Stimulated activated naive CD8-positive, alpha-beta T cell treated with anti-CD3 and anti-CD28 coated beads, Interleukin-15, Interleukin-2, amounts not matched to agents 100 U/mL and 50 U/mL, for 24 hours (primary cell): ENCODE data around the gene TYRO3.

Experiments
- ATAC-seq: fragments of 150-1000 bp; cut with Tn5 transposase; one replicate; pipeline ENCODE4 v1.10.0; 2021
- DNase-seq: peaks from one replicate; pipeline ENCODE4 v3.0.0; 2021

TYRO3 gene

DNA sequence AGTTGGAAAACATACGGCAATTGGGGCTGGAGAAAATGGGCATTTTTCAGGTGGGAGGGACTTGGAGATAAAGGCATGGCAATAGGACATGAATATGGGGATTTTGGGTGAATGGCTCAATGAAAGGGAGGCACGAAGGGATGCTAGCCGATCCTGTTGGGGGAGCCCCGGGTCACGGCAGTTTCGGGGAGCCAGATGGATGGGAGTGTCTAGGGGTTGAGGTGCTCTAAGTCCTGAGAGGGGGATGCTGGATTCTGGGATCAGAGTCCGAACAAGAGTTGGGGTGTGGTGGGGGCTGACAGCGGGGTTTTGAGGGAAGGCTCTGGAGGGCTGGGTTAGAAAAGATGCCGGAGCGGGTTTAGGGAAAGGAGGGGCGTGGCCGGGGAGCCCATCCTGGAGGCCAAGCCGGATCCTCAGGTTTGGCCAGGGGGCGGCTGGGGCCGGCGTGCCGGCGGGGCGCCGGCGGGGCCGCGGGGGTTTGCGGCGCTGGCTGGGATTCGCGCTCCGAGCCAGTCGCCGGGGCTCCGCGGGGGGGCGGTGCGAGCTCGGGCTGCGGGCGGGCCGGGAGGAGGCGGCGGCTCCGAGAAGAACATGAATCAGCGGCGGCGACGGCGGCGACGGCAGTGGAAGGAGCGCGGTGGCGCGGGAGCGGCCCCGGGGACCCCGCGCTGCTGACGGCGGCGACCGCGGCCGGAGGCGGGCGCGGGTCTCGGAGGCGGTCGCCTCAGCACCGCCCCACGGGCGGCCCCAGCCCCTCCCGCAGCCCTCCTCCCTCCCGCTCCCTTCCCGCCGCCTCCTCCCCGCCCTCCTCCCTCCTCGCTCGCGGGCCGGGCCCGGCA, at the start of gene TYRO3:
Gene TYRO3, plus strand, starts transcription at position 813 of the 839 bp plus-strand sequence. CDS start 46 bp downstream, outside the sequence.
- peak; percentile 77 for DNase-seq
- peak; percentile 50 for ATAC-seq

DNA sequence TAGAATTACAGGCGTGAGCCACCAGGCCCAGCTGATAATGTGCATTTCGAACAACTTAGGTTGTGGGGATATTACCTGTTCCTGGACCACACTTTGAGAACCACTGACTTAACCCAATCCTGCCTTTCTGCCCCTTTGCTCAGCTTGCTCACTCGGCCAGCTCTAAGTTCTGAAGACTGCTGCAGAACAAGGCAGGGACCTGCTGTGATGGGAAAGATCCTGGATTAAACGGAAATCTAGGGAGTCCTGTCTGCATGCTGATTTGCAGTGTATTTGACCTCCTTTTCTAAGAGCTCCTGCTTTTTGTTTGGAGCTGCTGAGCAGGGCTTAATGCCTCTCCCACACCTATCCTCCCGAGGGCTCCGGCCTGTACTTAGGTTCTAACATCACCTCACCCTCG, 48.3 kb upstream of the TYRO3 start:
- ATAC-seq (no peak), DNase-seq (no peak)

DNA sequence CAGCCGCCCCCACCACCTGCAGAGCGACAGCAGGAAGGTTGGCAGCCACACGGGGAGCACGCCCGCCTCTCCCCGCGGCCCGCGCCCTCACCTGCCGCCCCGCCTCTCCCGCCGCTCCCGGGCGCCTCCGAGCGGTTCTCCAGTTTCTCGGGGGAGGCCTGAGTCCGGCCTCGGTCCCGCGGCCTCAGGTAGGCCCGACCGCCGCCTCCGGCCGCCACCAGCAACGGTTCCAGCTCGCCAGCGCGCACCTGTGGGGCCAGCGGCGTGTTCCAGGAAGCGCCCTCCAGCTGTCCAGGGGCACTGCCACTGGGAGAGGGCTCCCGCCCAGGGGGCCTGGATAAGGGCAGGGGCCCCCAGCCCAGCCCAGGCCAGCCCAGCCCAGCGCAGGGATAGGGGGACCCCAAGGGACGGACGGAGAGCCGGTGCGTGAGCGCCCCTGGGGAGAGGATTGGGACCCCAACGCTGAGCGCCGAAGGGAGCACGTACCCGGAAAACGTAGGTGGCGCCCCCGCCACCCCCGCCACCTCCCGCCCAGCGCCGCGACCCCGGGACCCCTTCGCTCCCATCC, 47.6 kb upstream of the TYRO3 start:
- DNase-seq: no peak
- no peak for ATAC-seq

DNA sequence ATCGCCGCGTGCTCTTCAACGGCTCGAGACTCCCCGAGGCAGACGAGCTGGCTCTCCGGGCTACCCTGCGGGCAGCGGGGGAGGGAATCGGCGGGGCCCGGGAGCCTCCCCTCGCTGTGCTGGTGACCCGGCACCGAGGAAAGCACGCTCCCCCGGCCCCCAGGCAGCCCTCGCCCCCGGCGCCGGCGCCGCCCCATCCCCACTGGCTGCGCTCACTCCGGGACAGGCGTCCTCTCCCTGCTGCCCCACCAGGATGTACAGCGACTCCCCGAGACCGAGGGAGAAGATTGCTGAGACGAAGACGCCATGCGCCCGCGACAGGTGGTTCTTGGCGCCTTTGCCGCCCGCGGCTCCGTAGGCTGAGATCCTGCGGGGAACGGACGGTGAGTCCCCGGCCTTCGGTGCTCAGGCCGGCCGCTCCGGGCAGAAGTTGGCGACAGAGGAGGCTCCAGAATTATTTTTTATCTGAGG, 47.1 kb upstream of the TYRO3 start:
- DNase-seq (no peak), ATAC-seq (no peak)

DNA sequence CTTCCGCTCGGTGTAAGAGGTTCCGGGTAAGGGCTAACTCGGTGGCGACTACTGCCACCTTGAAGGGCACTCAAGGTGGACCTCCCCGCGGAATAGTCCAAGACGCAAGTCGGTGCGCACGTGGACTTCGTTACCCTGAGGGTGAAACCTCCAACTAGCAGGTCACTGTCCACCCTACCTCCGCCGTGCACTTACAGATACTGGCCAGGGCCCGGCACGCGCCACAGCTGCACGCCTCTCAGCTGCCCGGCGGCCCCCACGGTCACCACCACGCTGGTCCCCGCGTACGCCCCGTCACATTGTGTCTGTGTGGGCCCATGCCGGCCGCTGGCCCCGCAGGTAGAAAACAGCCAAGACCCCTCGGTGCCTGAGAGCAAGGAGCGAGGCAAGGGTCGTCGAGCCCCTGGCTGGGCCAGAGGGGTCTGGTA, 46.5 kb upstream of the TYRO3 start:
- no peak for ATAC-seq
- no peak for DNase-seq

DNA sequence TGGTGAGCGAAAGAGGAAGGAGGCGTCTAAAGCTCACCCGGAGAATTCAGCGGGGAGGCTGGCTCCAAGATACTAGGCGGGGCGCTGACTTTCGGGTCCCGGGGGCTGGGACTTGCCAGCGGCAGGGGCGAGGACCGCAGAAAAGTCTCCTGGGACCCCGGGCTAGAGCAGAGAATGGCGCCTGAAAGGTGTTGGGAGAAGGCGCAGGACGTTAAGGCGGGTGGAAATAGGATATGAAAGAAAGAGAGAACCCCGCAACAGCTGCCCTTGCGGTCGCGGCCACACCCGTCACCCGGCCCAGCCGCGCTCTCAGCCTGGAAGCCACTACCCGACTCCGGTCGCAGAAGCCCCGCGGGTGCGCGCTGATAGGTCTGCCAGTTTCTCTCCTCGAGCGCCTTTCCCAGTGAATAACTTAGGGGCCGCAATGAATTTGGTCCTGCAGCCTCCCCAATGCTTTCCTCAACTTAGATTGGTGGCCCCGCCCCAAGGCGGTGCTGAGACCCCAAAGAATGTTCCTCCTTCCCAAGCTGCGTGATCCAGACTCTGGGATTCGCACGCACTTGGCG, 46.0 kb upstream of the TYRO3 start:
- no peak for ATAC-seq
- peak; percentile 49 for DNase-seq

DNA sequence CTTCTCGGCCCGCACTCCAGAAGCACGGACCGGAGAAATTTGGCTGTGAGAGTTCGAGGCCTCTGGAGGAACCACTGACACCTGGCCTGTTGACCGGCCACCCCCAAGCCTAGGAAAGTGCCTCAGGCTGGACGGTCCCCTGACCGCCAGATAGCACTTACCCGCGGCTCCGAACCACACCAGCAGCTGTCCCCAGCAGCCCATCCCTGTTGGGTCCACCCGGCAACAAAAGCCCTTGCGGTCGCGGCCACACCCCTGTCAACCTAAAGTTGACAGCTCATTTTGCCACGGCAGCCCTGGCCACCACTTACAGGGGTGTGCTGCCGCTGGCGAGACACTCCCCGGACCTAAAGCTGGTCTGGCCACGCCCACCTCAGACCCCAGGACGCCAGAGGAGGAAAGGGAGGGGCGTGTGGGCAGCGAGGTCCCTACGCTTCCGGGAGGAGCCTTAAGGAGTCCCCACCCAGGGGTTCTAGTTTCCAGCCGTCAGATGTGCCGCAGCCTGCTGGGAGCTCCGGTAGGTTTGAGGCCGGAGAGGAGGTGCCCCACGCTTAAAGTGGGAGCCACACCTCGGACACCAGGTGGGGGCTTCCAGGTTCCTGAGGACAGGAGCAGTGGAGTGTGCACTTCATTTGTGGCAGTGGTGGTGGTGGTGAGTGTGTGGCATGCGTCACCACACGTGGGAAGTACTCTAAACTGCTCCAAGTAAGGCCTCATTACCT, 45.3 kb upstream of the TYRO3 start, which contains the start of gene LTK:
Gene LTK, minus strand, starts transcription at position 322 of the 722 bp plus-strand sequence. Its CDS starts 118 bp downstream, at position 204.
- ATAC-seq: peak; percentile 38
- DNase-seq: peak; percentile 34

DNA sequence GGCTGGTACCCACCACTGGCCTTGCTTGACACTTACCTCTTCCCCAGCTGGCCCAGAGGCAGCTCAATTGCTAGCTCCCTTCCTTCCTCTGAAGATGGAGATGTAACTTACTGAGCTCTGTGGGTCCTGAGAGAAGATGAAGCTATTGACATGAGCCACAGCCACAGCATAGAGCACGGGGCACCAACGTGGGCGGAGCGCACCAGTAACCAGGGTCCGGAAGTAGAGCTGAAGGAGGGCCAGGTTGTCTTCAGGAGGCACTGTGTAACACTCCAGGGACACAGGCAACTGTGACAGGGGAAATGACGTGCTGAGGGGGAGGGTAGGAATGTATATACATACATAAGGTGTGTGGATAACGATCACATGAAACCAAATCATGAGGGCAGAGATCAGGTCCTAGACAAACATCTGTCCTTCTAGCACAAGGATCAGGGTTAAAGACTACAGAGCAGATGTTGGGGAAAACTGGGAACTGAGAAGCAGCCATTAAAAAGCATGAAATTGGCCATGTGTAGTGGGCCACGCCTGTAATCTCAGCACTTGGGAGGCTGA, 41.0 kb upstream of the TYRO3 start:
- DNase-seq: no peak
- no peak for ATAC-seq

DNA sequence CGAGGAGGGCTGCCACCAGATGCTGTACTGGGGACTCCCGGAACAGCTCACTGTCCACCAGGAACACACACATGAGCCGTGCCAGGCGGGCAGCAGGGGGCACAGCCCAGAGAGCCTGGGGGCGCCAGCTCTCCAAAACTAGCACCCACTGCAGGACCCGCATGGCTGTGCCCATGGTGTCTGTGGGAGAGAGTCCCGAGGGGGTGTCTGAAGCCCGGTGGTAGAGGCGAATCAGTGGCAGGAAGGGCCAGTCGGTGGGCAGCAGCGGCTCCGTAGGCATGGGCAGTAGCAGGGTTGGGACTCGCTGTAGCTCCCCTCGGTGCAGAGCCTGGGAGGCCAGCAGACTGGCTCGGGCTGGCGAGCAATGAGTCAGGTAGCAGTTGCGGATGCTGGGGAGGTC, 38.4 kb upstream of the TYRO3 start:
- no peak for ATAC-seq
- no peak for DNase-seq

DNA sequence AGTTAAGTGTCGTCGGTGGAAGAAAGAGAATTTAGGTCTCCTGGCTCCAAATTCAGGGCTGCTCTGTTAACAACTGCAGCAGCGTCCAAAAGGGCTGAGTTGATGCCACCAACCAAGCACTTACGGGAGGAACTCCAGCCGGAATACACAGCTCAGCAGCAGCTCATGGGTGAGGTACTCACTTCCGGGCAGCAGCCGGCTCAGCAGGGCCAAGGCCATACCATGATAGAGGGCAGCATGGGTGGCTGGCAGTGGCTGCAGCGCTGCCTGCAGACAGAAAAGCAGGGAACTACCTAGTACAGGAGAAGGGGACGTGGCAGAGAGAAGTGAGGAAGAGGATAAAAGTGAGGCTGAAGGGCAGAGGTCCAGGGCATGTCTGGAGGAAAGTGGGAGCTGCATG, 37.4 kb upstream of the TYRO3 start:
- ATAC-seq: no peak
- DNase-seq: no peak

DNA sequence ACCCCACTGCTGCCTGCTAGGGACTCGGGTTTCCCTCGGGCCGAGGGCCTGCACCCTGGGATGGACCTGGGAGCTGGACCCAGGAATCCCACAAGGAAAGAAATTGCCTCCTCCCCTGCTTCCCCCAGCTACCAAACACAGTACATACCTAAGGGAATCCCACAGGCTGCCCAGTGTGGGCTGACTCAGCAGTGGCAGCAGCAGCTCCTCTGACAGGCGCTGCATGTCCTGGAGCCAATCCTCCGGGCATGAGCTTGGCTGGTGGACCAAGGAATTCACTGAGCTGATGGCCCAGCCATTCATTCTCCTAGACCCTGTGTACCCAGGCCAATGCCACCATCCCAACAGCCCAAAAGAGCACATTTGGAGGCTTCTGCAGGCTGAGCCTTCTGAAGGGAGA, 35.9 kb upstream of the TYRO3 start:
- no peak for ATAC-seq

DNA sequence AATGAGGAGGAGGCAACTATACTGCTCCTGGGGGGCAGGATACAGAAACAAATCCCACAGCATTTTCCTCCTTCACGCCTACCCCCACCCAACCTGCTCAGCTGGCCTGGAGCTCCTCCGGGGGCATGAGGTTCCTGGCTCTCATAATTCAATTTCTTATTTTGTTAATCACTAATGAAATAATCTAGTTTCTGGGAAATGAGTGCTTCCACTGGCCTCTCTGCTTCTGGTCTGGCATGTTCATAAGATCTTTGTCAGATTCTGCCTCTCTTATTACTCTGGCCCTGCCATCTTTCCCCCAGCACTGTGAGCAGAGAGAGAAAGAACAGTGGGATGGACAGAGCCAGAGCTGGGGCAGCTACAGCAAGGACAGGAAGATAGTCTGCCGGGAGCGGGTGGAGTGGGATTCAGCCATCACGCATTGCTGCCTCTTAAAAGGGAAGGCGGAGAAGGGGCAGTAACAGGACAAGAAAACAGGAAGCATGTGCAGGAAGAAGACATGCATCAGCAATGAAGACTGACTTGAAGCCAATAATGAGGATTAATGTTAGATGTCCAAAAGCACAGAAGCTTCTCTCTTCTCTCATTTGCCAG, 28.6 kb upstream of the TYRO3 start:
- no peak for DNase-seq

More for the DNA sequence above, 35.9 kb upstream of the TYRO3 start:
- DNase-seq: no peak

DNA sequence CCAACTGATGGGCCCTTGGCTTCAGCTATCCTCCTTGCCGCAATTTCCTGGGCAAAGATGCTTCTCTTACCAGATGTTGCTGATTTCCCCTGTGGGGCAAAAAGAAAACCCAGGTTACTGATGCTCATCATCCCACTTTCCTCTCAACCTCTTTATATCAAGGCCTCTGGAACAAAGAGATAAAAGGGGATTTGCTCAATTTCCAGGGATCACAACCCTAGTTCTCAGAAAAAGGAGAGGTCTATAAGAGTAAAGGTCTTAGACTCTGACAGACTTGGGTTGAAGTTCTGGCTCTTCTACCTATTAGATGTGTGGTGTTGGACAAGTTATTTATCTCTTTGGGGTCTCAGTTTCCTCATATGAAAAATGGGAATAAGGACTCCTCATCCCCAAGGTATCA, 23.5 kb upstream of the TYRO3 start:
- DNase-seq (no peak), ATAC-seq (no peak)

More for the DNA sequence above, 28.6 kb upstream of the TYRO3 start:
- ATAC-seq: no peak

DNA sequence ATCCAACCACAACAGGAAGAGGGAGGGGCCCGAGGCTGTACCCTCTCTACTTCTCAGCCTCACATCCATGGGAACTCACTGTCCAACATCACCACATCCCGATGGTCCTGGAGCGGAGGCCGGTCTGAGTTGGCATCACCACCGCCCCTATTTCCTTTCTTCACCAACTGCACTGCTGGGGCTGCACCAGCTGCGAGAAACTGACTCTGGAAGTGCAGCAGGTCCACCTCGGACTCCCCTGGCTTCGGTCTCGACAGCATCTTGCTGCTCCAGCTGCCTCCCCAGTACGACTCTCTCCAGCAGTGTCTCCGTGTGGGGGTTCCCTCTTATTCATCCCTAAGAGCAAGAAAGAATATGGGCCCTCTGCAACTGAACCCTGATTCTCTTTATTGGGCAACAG, 22.1 kb upstream of the TYRO3 start:
- DNase-seq: no peak
- no peak for ATAC-seq

DNA sequence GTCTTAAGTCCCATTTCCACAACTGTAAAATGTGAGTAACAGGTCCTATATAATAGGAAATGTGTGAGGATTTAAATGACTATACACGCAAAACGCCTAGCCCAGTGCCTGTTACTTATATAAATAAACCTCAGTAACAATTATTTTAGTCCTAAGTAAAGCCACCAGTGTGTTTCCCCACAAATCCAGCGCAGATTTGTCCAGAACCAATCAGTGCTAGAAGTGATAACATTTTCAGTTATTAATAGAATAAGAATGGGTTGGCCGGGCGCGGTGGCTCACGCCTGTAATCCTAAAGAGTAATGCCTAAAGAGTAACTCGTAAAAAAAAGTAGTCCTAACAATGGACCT, 15.5 kb upstream of the TYRO3 start:
- no peak for ATAC-seq
- DNase-seq: no peak

DNA sequence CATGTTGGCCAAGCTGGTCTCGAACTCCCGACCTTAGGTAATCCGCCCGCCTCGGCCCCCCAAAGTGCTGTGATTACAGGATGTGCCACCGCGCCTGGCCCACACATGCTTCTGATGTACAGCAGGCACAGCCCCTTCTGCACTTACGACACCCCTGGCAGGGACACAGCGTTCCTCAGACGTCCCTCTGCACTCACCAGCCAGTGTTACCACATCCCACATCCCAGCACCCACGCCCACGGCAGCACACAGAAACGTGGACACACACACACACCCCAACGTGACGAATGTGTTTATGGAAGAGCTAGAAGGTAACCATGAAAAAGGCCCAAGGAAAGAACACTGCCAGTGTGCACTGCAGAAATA, 14.4 kb upstream of the TYRO3 start:
- ATAC-seq: no peak
- no peak for DNase-seq

DNA sequence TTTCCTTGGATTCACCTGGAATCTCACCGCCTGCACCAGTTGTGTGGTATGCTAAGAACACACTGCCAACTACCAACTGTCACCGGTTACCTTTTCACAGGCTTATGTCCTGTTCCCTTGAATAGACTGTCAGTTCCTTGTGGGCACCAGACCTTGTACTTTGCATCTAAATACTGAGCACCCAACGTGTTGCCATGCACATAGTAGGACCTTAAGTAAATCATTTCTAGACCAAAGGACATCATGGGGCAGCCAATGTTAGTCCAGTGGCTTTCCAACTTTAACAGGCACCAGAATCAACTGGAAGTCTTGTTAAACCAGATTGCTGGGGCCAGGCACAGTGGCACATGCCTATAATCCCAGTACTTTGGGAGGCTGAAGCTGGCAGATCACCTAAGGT, 13.8 kb upstream of the TYRO3 start:
- ATAC-seq: no peak
- DNase-seq: no peak

DNA sequence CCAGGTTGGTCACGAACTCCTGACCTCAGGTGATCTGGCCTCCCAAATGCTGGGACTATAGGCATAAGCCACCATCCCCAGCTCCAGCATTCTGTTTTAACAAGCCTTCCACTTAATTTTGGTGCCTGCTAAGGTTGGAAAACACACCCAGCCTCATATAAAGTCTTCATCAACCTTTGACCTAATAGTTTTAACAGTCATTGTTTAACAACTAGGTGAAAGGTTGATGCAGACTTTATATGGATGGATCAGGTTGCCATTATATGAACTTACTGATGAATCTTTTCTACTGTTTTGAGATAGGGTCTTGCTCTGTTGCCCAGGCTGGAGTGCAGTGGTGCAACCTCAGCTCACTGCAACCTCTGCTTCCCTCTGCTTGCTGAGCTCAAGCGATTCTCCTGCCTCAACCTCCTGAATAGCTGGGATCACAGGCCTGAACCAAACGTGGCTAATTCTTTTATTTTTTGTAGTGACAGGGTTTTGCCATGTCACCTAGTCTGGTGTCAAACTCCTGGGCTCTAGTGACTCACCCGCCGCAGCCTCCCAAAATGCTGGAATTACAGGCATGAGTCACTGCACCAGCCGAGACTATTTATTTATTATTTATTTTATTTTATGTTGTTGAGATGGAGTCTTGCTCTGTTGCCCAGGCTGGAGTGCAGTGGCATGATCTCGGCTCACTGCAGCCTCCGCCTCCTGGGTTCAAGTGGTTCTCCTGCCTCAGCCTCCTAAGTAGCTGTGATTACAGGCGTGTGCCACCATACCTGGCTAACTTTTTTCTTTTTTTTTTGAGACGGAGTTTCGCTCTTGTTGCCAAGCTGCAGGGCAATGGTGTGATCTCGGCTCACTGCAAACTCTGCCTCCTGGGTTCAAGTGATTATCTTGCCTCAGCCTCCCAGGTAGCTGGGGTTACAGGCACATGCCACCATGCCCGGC, 11.9 kb upstream of the TYRO3 start:
- no peak for DNase-seq
- no peak for ATAC-seq

DNA sequence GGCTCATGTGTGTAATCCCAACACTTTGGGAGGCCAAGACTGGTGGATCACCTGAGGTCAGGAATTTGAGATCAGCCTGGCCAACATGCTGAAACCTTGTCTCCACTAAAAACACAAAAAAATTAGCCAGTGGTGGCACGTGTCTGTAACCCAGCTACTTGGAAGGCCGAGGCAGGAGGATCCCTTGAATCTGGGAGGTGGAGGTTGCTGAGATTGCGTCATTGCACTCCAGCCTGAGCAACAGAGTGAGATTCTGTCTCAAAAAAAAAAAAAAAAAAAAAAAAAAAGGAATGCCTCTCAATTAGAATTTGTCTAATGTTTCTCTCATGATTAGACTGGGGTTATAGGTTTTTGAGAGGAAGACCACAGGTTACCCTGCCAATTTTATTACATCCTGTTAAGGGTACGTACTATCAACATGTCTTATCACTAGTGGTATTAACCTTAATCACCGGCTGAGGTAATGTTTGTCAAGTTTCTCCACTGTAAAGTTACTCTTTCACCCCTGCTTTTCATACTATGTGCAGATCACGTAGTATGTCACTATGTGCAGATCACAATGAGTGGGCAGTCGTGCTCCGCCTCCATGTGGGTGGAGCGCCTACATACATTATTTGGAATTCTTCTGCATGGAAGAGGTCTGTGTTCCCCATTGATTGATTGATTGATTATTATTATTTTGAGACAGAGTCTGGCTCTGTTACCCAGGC, 8.8 kb upstream of the TYRO3 start:
- no peak for DNase-seq
- no peak for ATAC-seq

DNA sequence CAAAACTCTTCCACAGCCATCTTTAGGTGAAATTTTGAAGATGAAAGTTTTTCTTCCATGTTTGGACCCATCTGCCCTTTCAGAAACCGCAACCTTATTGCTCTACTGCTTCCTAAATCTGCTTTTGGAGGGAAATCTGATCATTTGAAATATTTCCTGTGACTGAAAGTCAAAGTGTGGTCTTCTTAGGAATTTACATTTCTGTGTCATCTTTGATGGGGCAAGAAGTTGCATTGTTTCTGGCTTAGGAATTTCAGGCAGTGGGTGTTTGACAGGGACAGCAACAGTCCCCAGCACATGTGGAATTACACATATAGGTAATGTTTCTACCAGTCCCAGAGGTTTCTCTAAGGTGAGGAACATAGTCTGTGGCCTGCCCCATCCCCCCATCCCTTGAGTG, 5.3 kb upstream of the TYRO3 start:
- ATAC-seq (no peak), DNase-seq (no peak)
